Vagina (tissue), 2 donors: ENCODE results near the gene CASQ2.

Source experiments
- CTCF ChIP-seq, 3 experiments: fragments of 450-650 bp in 2 of 3; fragments of 200-600 bp in 1 of 3; sonication (generic) in 1 of 3; IDR thresholded peaks; one replicate each; pipeline ENCODE4 v1.5.1; 2017 to 2019; ENCODE audit warnings: antibody characterized with exemption in 3 of 3, mild to moderate bottlenecking in 2 of 3, moderate library complexity in 2 of 3
- POLR2AphosphoS5 ChIP-seq, 2 donors: sonication (generic); formaldehyde crosslinking; IDR thresholded peaks; one replicate each; pipeline ENCODE4 v1.9.0; 2017; ENCODE audit warnings: antibody characterized with exemption in 2 of 2, mild to moderate bottlenecking in 2 of 2, low read depth in 1 of 2; ENCODE audit not compliant: insufficient read depth in 1 of 2

- TF ChIP-seq CTCF (IDR thresholded peaks at IDR 0.05) (no peak), POLR2AphosphoS5 (IDR thresholded peaks at IDR 0.05; ENCODE audit: insufficient read depth in 1 of 2, low read depth in 1 of 2) (no peak)
Measured at GRCh38 chr1:115705963-115706362, 62.6 kb downstream of the CASQ2 start.
